GM18873 (cell line): ENCODE measurements around the gene CCKAR.

ENCODE experiments used
- ATAC-seq: cut with Tn5 transposase; IDR thresholded peaks from one replicate; pipeline ENCODE4 v1.9.1; 2021; ENCODE audit warnings: mild to moderate bottlenecking, moderate library complexity, moderate number of reproducible peaks; ENCODE audit not compliant: unreplicated experiment, low FRiP score

CCKAR gene

GRCh38 chr4:26491449-26492170 is 1.3 kb upstream of the CCKAR start:
- ATAC-seq, result no peak

GRCh38 chr4:26490960-26491284 is 638 bp upstream of the CCKAR start:
- ATAC-seq, result no peak

- no peak for ATAC-seq
Measured at GRCh38 chr4:26489101-26489985, 941 bp downstream of the CCKAR start.

- no peak for ATAC-seq
Measured at GRCh38 chr4:26485684-26486083, 4.6 kb downstream of the CCKAR start.

GRCh38 chr4:26484516-26484915 is 5.8 kb downstream of the CCKAR start:
- no peak for ATAC-seq

- ATAC-seq, result no peak
Measured at GRCh38 chr4:26484032-26484515, 6.2 kb downstream of the CCKAR start.

GRCh38 chr4:26482508-26483462 is 7.5 kb downstream of the CCKAR start:
- no peak for ATAC-seq

GRCh38 chr4:26478330-26478729 is 12.0 kb downstream of the CCKAR start:
- no peak for ATAC-seq

GRCh38 chr4:26476545-26476944 is 13.7 kb downstream of the CCKAR start:
- no peak for ATAC-seq

GRCh38 chr4:26475716-26476115 is 14.6 kb downstream of the CCKAR start:
- ATAC-seq, result no peak

- no peak for ATAC-seq
Measured at GRCh38 chr4:26474551-26474950, 15.7 kb downstream of the CCKAR start.

GRCh38 chr4:26473893-26474292 is 16.4 kb downstream of the CCKAR start:
- no peak for ATAC-seq

GRCh38 chr4:26471890-26472289 is 18.4 kb downstream of the CCKAR start:
- no peak for ATAC-seq

GRCh38 chr4:26468977-26469376 is 21.3 kb downstream of the CCKAR start:
- ATAC-seq, result no peak

GRCh38 chr4:26468283-26468949 is 21.9 kb downstream of the CCKAR start:
- no peak for ATAC-seq

GRCh38 chr4:26467724-26468123 is 22.6 kb downstream of the CCKAR start:
- no peak for ATAC-seq

GRCh38 chr4:26466578-26467270 is 23.6 kb downstream of the CCKAR start:
- no peak for ATAC-seq

GRCh38 chr4:26464420-26465095 is 25.7 kb downstream of the CCKAR start:
- no peak for ATAC-seq

GRCh38 chr4:26463386-26463785 is 26.9 kb downstream of the CCKAR start:
- ATAC-seq, result no peak
